Measurements from ENCODE around the gene PTPRN2.

GRCh38 chr7:158295966-158296797 lies 291.4 kb downstream of the PTPRN2 start:
- TF ChIP-seq CTCF (IDR thresholded peaks at IDR 0.05) (no peak), EP300 (IDR thresholded peaks at IDR 0.05) (no peak), POLR2AphosphoS5 (IDR thresholded peaks at IDR 0.05) (no peak), POLR2A (IDR thresholded peaks at IDR 0.05) (no peak)

All from sigmoid colon (tissue), 4 donors.